IPS-18c (cell line): Measurements from ENCODE around the gene ACTN1.

Experiments used
- H3K4me3 ChIP-seq: 2 replicates; pipeline ENCODE4 v1.7.0; 2013; ENCODE audit warnings: low read depth, mild to moderate bottlenecking, low read length, moderate library complexity; ENCODE audit not compliant: insufficient read depth
- H3K9me3 ChIP-seq: one replicate; pipeline ENCODE4 v1.6.1; 2013; ENCODE audit warnings: mild to moderate bottlenecking, low read length, moderate library complexity; ENCODE audit not compliant: control insufficient read depth, insufficient read depth

The ACTN1 gene

DNA sequence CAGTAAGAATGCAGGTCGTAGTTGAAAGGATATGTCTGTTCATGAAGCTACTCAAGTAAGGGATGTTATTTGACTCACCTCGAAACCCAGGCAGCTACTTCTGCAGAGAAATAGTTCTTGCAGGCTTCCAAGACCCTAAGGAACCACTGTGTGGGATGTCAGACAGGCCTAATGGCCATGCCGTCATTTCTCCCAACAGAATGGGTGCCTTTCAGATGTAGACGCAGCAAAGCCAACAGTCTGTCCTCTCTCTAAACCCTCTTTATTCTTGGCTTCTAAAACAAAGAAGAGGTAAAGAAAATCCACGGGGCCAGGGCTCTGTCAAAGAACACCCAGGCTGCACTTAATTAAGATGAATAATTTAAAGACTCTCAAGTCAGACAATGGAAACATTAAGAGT is 19.0 kb upstream of the ACTN1 start:
- Histone ChIP-seq H3K4me3 (no peak overlapping the region), H3K9me3 (no peaks in the 10 kb centered on the region)

DNA sequence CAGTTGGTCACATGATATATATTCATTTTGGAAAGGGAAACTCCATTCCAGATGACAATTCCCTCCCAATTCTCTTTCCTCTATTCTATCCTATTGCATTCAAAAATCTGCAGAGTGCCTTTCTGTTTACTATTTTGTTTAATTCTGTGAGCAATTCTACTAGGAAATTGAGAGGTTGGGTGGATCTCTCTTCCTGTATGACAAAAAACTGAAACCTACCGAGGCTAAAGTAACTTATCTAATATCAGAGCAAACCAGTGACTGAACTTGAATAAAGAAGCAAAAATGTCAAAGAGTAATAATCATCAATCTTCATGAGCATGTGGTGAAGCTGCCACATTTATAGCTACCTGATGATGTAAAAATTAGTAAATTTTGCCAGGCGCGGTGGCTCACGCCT is 16.6 kb upstream of the ACTN1 start:
- Histone ChIP-seq H3K4me3 (no peak overlapping the region), H3K9me3 (no peaks in the 10 kb centered on the region)

DNA sequence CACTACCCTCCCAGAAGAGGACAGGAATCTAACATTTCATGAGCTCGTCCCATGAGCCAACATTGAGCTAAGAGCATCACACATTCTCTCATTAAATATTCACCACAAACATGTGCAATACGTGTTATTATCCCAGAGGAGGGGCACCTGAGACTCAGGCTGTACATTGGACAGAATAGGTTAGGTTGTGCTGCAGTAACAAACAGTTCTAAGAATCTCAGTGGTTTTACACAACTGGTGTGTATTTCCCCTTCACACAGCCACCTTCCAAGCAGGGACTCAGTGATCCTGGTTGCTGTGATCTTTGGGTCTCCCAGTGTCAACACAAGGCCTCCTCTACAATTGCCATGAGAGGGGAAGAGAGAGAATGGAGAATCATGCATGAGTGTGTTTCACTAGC is 15.0 kb upstream of the ACTN1 start:
- Histone ChIP-seq H3K4me3 (no peak overlapping the region), H3K9me3 (no peaks in the 10 kb centered on the region)

DNA sequence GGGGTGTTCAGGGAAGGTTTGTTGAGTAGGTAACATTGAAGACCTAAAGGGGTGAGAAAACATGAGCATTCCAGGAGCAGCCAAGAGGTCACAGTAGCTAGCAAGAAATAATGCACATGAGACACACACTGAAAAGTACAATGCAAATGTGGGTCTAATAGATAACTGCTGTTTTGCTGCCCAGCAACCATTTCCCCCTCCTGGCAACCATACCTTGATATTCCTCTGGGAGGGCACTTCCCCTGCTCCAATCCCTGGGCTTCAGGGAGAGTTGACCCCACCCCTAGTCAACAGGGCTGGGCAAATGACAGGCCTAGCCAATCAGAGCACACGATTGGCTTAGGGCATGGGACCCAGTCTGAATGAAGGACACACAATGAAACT is 8.5 kb upstream of the ACTN1 start:
- Histone ChIP-seq H3K4me3 (no peak overlapping the region), H3K9me3 (no peaks in the 10 kb centered on the region)

DNA sequence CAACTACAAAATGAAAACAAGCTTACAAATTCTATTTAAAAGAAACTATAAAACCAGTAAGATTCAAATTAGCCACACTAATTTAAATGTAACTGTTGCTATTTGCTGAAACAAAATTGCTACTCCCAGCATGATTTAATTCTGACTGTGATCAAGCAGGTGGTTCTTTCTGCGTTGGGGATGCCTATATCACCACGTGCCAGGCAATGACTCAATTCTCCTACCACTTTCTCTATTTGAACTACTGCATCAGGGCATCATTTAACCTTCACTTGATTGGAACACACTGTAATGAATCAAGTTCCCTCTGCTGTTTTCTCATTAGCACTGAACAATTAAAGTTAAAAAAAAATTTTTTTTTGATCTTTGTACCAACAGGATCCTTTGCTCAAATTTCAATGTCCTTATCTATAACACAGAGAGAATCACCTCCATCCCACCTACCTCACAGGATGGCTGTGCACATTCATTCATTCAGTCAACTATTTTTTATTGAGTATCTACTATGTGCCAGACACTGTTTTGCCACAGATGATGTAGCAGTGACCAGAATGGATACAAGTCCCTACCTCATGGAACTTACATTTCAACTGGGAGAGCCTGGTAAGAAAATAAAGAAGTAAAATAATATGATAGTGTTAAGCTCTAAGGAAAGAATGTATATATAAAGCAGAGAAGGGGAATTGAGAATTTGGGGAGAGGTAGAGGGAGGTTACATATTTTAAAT is 8.0 kb upstream of the ACTN1 start:
- no peaks in the 10 kb centered on the region for H3K9me3 ChIP-seq
- H3K4me3 ChIP-seq = no peak overlapping the region

DNA sequence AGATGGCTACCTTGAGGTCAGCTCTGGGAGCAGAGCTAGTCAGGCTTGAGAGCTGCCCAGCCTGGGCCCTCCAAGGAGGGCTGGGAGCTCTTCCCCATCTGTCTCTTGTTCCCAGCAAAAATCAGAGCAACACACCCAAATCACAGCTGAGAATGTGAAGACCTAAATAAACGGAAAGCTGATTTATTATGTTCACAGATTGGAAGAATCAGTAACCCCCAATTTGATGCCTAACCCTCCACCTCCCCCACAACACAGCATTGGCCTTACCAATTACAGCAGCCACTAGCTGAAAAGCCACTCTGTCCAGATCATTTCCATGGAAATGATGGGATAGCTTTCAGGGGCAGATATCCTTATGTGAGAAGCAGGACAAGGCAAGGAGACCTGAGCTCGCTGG is 7.1 kb upstream of the ACTN1 start:
- H3K9me3 ChIP-seq = no peaks in the 10 kb centered on the region
- H3K4me3 ChIP-seq = no peak overlapping the region

DNA sequence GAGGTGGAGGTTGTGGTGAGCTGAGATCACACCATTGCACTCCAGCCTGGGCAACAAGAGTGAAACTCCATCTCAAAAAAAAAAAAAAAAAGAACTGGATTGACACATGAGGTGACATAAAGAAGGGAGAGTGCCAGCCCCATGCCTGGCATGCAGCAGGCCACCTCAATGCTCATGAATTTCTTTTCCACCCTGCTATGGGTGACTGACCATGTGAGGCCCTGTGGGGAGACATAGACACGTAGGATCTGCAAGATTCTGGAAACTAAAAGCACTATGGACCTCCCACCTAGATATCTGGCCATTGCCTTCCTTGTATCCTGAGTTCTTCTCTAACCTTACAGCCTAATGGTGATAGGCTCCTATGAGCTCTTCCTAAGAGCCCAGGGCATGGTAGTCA is 5.6 kb upstream of the ACTN1 start:
- Histone ChIP-seq H3K4me3 (no peak overlapping the region), H3K9me3 (no peaks in the 10 kb centered on the region)

DNA sequence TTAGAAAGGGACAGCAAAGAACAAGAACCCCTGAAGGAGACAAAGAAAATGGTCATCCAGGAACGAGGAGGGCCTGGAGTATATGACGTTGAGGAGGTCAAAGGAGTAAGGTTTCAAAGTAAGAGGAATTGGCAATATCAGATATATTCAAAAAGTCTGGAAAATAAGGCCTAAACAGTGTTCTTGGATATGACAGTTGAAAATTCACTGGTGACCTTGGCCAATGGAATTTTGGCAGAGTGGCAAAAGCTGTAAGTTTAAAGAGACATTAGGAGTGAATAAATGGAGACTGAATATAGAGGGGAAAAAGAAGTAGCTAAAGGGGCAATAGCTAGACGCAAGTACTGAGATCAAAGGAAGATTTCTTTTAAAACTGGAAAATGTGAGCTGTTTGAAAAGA is 4.1 kb upstream of the ACTN1 start:
- Histone ChIP-seq H3K9me3 (no peaks in the 10 kb centered on the region), H3K4me3 (no peak overlapping the region)

DNA sequence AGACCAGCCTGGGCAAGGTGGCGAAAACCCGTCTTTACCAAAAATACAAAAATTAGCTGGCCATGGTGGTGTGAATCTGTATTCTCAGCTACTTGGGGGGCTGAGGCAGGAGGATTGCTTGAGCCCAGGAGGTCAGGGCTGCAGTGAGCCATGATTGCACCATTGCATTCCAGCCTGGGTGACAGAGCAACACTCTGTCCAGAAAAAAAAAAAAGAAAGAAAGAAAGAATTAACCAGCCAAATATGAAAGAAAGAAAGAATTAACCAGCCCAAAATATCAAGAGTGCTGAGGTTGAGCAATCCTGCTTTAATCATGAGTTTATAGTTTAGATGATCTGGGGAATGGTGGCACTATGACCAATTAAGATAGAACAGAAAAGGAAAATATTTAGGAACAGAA is 3.5 kb upstream of the ACTN1 start:
- Histone ChIP-seq H3K9me3 (no peaks in the 10 kb centered on the region), H3K4me3 (no peak overlapping the region)

DNA sequence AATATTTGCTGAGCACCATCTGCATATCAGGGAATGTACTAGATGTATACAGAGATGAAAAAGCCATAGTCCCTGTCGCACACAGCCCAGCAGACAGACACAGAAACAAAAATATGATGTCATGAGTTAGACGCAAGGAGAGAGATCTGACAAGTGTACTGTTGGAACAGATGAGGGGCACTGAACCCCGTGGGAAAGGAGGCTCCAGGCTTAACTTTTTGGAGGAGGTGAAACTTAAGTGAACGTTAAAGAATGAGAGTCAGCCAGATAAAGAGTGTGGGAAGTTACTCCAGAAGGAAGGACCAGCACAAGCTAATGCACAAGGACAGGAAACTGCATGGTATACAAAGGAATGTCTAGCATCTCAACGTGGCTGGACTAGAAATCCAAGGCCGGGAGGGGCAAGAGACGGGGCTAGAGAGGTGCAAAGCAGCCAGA is 2.5 kb upstream of the ACTN1 start:
- H3K4me3 ChIP-seq = no peak overlapping the region
- no peaks in the 10 kb centered on the region for H3K9me3 ChIP-seq

DNA sequence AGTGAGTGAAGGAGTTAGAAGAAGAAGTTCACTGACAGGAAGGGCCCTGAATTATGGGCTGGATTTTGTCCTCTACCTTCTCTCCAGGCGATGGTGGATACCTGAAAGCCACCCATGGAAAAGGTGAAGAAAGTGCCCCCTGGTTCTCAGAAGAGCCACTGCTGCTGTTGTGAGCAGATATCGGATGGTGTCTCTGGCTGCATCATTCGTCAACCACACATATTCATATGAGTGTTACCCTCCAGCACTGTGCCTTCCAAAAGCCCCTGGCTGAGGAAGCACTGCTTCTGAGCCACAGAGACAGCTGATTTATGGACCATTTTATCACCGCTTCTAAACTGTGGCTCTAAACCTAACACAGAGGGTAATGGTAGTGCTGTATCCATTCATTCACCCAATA is 2.0 kb upstream of the ACTN1 start:
- Histone ChIP-seq H3K9me3 (no peaks in the 10 kb centered on the region), H3K4me3 (no peak overlapping the region)

DNA sequence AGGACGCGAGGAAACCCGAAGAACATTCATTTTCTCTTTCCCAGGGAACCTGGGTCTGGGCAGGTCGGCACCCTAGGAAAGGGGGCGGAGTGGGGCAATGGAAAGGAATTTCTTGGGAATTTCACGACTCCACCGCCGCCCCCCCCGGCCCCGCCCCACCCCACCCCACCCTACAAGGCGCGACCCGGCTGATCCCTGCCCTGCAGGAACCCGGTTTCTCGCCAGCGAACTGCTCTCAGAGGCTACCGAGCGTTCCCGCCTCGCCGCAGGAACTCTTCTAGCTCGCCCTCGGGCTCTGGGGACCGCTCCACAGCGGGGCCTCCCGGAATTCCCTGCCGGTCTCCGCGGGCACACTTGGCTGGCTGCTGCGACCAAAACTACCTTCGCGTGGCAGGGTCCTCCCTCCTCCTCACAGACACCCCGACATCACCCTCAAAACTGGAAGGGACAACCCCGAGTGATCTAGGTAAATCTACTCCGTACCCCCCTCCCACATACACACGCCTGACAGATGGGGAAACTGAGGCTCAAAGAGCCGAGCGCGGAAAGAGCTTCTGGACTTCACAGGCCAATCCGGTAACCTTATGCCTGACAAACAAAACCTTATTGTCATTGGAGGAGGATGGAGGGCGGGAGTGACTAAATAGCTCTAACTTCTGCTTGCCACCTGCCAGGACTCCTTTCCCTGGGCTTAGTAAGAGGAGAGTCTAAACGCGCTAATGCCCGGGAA is 785 bp upstream of the ACTN1 start:
- Histone ChIP-seq H3K9me3 (no peaks in the 10 kb centered on the region), H3K4me3 (peak overlapping the region; percentile 99)

DNA sequence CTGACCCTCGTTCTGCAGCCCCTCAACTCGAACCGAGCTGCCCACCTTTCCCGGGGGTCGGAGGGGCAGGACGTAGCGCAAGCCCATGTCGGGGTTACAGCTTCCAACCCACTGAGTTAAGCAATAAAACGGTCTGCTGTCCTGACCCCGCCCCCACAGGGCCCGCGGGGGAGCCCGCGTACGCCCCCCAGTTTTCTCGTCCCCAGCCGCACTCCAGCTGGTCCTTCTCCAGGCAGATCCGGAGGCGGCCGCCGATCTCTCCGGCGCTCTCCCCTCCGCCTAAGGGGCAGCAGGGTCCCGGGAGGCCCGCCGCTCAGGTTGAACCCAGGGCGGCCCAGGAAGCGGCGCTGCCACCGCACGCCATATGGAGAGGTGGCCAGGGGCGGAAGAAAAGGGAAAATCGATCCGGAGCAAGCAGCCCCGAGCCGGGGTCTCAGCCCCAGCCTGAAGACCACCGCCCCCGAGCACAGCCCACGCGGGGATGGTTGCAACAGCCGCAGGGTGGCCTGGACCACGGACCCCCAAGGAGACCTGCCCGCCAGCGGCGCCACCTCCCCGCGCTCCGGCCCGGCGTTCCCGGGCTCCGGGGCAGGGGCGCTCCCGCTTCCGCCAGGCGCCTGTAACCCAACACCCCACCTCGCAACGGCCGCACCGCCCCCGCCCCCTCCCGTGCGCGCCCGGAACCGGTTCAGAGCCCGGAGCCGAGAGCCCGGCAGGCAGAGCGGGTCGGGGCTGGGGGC is 760 bp downstream of the ACTN1 start:
- Histone ChIP-seq H3K4me3 (peak overlapping the region; percentile 99), H3K9me3 (no peaks in the 10 kb centered on the region)

DNA sequence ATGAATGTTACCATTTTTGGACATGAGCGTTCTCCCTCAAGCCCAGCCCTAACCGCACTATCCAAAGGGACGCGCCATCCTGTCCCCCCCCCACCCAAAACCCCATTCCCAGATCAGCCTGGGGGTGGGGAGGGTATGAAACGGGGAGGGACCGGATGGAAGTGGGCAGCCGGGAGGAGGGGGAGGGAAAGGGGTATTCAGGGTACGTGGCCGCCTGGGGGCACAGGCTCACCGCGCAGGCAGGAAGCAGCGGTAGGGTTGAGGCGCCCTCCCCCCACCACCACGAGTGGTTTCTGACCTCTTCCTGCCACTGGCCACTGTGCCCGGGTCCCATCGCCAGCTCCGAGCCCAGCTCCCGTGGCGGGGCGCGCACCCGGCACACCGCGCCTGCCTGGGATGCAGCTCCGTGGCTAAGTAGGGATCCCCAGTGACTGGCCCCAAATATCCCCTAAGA is 1.4 kb downstream of the ACTN1 start:
- Histone ChIP-seq H3K4me3 (peak overlapping the region; percentile 99), H3K9me3 (no peaks in the 10 kb centered on the region)

DNA sequence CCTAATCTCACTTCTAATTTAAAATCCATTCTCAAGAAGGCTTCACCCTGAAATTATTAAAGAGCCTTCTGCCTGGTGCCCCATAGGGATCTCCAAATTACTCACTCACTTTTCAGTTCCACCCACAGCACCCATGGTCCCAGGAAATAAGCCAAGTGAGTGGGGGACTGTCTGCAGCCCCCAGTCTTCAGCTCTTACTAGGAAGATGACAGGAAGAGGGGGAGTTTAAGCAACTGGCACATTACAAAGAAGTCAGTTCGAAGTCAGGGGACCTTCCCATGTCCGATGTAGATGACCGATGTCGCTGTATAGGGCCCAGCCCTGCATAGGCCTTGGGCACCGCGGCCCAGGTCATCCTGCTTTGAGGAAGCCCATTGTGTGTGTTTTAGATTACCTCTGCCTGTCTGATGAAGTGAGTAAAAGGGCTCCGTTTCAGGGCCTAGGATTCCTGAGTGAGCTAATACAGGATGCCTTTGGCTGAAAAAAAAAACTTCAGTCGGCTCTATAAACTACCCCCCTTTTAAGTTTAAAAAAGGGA is 1.9 kb downstream of the ACTN1 start:
- H3K9me3 ChIP-seq = no peaks in the 10 kb centered on the region
- H3K4me3 ChIP-seq = peak overlapping the region; percentile 99

DNA sequence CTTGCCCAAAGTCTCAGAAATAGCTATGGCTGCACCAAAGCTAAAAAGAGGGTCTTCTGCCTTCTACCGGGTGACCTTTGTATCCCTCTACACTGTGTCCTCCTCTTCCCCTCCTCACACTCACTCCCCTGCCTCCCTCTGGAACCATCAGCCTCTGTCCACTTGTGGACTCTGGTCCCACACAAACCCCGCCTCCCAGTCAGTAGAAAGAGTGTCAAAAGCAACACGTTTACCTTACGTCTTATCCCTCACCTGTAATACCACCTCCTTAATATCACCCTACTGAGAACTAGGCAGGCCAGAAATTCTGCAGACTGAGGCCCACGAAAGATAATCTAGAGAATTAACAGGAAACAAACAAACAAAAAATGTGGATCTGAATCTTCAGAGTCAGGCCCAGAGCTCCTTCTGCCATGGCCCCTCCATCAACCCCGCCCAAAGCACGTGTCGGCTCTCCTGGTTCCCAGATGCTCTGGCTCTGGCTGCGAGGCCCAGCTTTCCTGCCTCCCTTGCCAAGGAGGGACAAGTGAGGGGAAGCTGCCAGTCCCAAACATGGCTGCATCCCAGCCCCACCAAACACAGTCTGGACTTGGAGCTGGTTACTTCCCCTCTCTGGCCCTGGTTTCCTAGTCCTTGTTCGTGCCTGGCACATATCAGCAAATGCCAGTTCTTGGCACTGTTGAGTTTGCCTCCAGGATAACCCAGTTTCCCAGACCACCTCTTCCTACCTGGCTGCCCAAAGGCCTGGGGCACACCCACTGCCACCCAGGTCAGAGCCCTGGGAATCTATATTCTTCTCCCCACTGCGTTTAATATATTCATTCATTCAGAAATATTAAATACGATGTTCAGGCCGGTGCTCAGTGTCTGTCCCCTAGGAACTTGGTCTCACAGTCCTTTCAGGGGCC is 2.7 kb downstream of the ACTN1 start:
- Histone ChIP-seq H3K4me3 (peak overlapping the region; percentile 99; the same call in 1 of the 2 replicates), H3K9me3 (no peaks in the 10 kb centered on the region)

DNA sequence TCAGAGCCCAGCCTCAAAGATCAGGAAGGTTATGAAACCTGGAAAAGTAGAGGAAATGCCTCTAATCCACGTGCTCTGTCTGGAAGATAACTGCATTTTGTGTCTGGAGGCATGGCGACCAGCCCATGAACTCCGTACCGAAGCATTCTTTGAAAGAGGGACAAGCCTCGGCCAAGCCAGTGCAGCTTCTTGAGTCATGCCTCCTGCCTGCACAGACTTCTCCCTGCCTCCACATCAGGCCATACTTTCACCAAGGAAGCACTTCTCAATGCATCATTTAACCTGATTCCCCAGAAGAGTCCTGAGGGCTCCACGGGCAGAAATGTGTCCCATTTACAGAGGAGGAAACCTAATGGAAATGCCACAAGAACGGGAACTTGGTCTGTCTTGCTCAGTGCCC is 3.4 kb downstream of the ACTN1 start:
- Histone ChIP-seq H3K4me3 (no peak overlapping the region), H3K9me3 (no peaks in the 10 kb centered on the region)
